Mesenchymal stem cell (in vitro differentiated cells and primary cell): ENCODE results near the gene ZBTB7C.

ENCODE experiments used
- DNase-seq: peaks from one replicate; pipeline ENCODE4 v3.0.0-alpha.2; 2013
- H2AFZ ChIP-seq: one replicate; pipeline ENCODE4 v1.6.1; 2013; ENCODE audit warnings: low read depth, mild to moderate bottlenecking, control low read depth, inconsistent platforms, low read length, moderate library complexity
- H2AK5ac ChIP-seq: 2 replicates; pipeline ENCODE4 v1.6.1; 2013; ENCODE audit warnings: low read length, moderate library complexity, mild to moderate bottlenecking, inconsistent platforms; ENCODE audit not compliant: severe bottlenecking
- H2BK120ac ChIP-seq: one replicate; pipeline ENCODE4 v1.6.1; 2013; ENCODE audit warnings: low read depth, mild to moderate bottlenecking, inconsistent platforms, low read length, moderate library complexity
- H2BK12ac ChIP-seq, 2 experiments: one replicate each; pipeline ENCODE4 v1.6.1; 2013; ENCODE audit warnings: inconsistent platforms in 2 of 2, low read length in 2 of 2, mild to moderate bottlenecking in 2 of 2, moderate library complexity in 2 of 2, control low read depth in 1 of 2
- H2BK15ac ChIP-seq: one replicate; pipeline ENCODE4 v1.6.1; 2013; ENCODE audit warnings: mild to moderate bottlenecking, low read depth, inconsistent platforms; ENCODE audit not compliant: poor library complexity, severe bottlenecking
- H2BK5ac ChIP-seq: 2 replicates; pipeline ENCODE4 v1.6.1; 2013; ENCODE audit warnings: low read depth, mild to moderate bottlenecking, low read length, control low read depth, inconsistent platforms; ENCODE audit not compliant: poor library complexity, severe bottlenecking
- H3K14ac ChIP-seq, 2 experiments: one replicate each; pipeline ENCODE4 v1.6.1; 2013; ENCODE audit warnings: inconsistent platforms in 2 of 2, low read length in 2 of 2, control low read depth in 1 of 2, mild to moderate bottlenecking in 1 of 2, moderate library complexity in 1 of 2
- H3K18ac ChIP-seq, 2 experiments: one replicate each; pipeline ENCODE4 v1.6.1; 2013; ENCODE audit warnings: inconsistent platforms in 2 of 2, low read length in 2 of 2, control low read depth in 1 of 2, low read depth in 1 of 2, mild to moderate bottlenecking in 1 of 2
- H3K23ac ChIP-seq, 2 experiments: one replicate each; pipeline ENCODE4 v1.6.1; 2013; ENCODE audit warnings: inconsistent platforms in 2 of 2, low read length in 2 of 2, mild to moderate bottlenecking in 2 of 2, moderate library complexity in 2 of 2, control low read depth in 1 of 2
- H3K27ac ChIP-seq: 2 replicates; pipeline ENCODE4 v1.5.1; 2013; ENCODE audit warnings: mild to moderate bottlenecking, moderate library complexity, low read length, control low read depth, inconsistent platforms; ENCODE audit not compliant: poor library complexity, severe bottlenecking
- H3K27me3 ChIP-seq, 2 experiments: 2 replicates each; pipeline versions ENCODE4 v1.6.1 to v1.7.0; 2013; ENCODE audit warnings: low read length in 2 of 2, mild to moderate bottlenecking in 2 of 2, moderate library complexity in 2 of 2, control low read depth in 1 of 2, inconsistent platforms in 1 of 2; ENCODE audit not compliant: control insufficient read depth in 1 of 2, insufficient read depth in 1 of 2
- H3K36me3 ChIP-seq, 2 experiments: 2 replicates each; pipeline versions ENCODE4 v1.6.1 to v1.7.0; 2013; ENCODE audit warnings: low read length in 2 of 2, control low read depth in 1 of 2, inconsistent platforms in 1 of 2, low read depth in 1 of 2, mild to moderate bottlenecking in 1 of 2; ENCODE audit not compliant: insufficient read depth in 2 of 2, control insufficient read depth in 1 of 2
- H3K4ac ChIP-seq, 2 experiments: one replicate each; pipeline ENCODE4 v1.6.1; 2013; ENCODE audit warnings: inconsistent platforms in 2 of 2, low read length in 2 of 2, mild to moderate bottlenecking in 2 of 2, moderate library complexity in 2 of 2, control low read depth in 1 of 2, low read depth in 1 of 2
- H3K4me1 ChIP-seq: 2 replicates; pipeline ENCODE4 v1.6.1; 2013; ENCODE audit warnings: low read depth, low read length, control low read depth; ENCODE audit not compliant: control insufficient read depth, insufficient read depth
- H3K4me2 ChIP-seq: 2 replicates; pipeline ENCODE4 v1.6.1; 2013; ENCODE audit warnings: low read length, mild to moderate bottlenecking, inconsistent platforms; ENCODE audit not compliant: poor library complexity, severe bottlenecking
- H3K4me3 ChIP-seq, 2 experiments: 2 replicates each; pipeline versions ENCODE4 v1.5.1 to v1.7.0; 2013; ENCODE audit warnings: low read length in 2 of 2, mild to moderate bottlenecking in 2 of 2, control low read depth in 1 of 2, low read depth in 1 of 2; ENCODE audit not compliant: insufficient read depth in 1 of 2
- H3K79me1 ChIP-seq: replicated peaks from 2 replicates; pipeline ENCODE4 v1.6.1; 2013; ENCODE audit warnings: mild to moderate bottlenecking, control low read depth, low read length, inconsistent platforms; ENCODE audit not compliant: poor library complexity, severe bottlenecking
- H3K9ac ChIP-seq: 2 replicates; pipeline ENCODE4 v1.7.0; 2013; ENCODE audit warnings: mild to moderate bottlenecking, low read length, moderate library complexity
- H3K9me3 ChIP-seq: 2 replicates; pipeline ENCODE4 v1.7.0; 2013; ENCODE audit warnings: mild to moderate bottlenecking, low read length; ENCODE audit not compliant: control insufficient read depth
- H4K8ac ChIP-seq: one replicate; pipeline ENCODE4 v1.6.1; 2013; ENCODE audit warnings: inconsistent platforms, mild to moderate bottlenecking, low read length, moderate library complexity
- H4K91ac ChIP-seq: one replicate; pipeline ENCODE4 v1.6.1; 2013; ENCODE audit warnings: mild to moderate bottlenecking, low read length, inconsistent platforms
- WGBS: methylation state at CpG from one replicate; pipeline ENCODE4 v1.1.7; 2013; ENCODE audit warnings: mixed read lengths; 5-methylcytosine and 5-hydroxymethylcytosine counted together

ZBTB7C gene

GRCh38 chr18:48359626-48360025 lies 49.6 kb downstream of the ZBTB7C start:
- Histone ChIP-seq H2BK5ac (no peak overlapping the region), H4K91ac (no peak overlapping the region), H2BK15ac (no peak overlapping the region), H3K27me3 (peaks cover 31 to 62% of the 10 kb centered on the region in 2 experiments), H3K4me3 (no peak overlapping the region), H2BK120ac (no peak overlapping the region), H3K36me3 (no peaks in the 10 kb centered on the region), H2AK5ac (no peak overlapping the region), H3K9me3 (no peaks in the 10 kb centered on the region), H3K4me1 (no peaks in the 10 kb centered on the region), H3K9ac (no peak overlapping the region), H3K79me1 (no peaks in the 10 kb centered on the region), H3K14ac (no peak overlapping the region), H2BK12ac (no peak overlapping the region), H2AFZ (no peak overlapping the region), H3K18ac (no peak overlapping the region), H3K4me2 (no peak overlapping the region), H3K27ac (no peak overlapping the region), H3K23ac (no peak overlapping the region), H3K4ac (no peak overlapping the region), H4K8ac (no peak overlapping the region)
- DNase-seq: no peak
- WGBS: 77% methylated on average over 3 of the region's 3 CpGs

GRCh38 chr18:48358868-48359267 lies 50.3 kb downstream of the ZBTB7C start:
- Histone ChIP-seq H3K23ac (no peak overlapping the region), H3K4me2 (no peak overlapping the region), H2BK120ac (no peak overlapping the region), H4K8ac (no peak overlapping the region), H2AFZ (no peak overlapping the region), H3K79me1 (no peaks in the 10 kb centered on the region), H3K36me3 (no peaks in the 10 kb centered on the region), H3K4me3 (no peak overlapping the region), H3K9me3 (no peaks in the 10 kb centered on the region), H3K27me3 (peaks cover 38 to 61% of the 10 kb centered on the region in 2 experiments), H3K4ac (no peak overlapping the region), H2BK5ac (no peak overlapping the region), H3K9ac (no peak overlapping the region), H3K27ac (no peak overlapping the region), H2BK15ac (no peak overlapping the region), H2BK12ac (no peak overlapping the region), H4K91ac (no peak overlapping the region), H3K18ac (no peak overlapping the region), H3K4me1 (no peaks in the 10 kb centered on the region), H2AK5ac (no peak overlapping the region), H3K14ac (no peak overlapping the region)
- WGBS: 82% methylated on average over 2 of the region's 3 CpGs
- no peak for DNase-seq

GRCh38 chr18:48356909-48357631 lies 52.1 kb downstream of the ZBTB7C start:
- H3K4ac ChIP-seq: no peak overlapping the region
- H3K4me2 ChIP-seq: no peak overlapping the region
- no peak overlapping the region for H3K23ac ChIP-seq
- no peak overlapping the region for H3K9ac ChIP-seq
- H3K27ac ChIP-seq: no peak overlapping the region
- no peak overlapping the region for H2BK15ac ChIP-seq
- no peaks in the 10 kb centered on the region for H3K79me1 ChIP-seq
- no peak overlapping the region for H2BK12ac ChIP-seq
- H3K14ac ChIP-seq: no peak overlapping the region
- no peaks in the 10 kb centered on the region for H3K36me3 ChIP-seq
- no peak overlapping the region for H2AK5ac ChIP-seq
- no peak overlapping the region for H4K8ac ChIP-seq
- H3K18ac ChIP-seq: no peak overlapping the region
- peaks cover 41 to 62% of the 10 kb centered on the region in 2 experiments for H3K27me3 ChIP-seq
- no peak overlapping the region for H3K4me3 ChIP-seq
- WGBS: 24% methylated on average over 11 of the region's 11 CpGs
- no peak overlapping the region for H2BK5ac ChIP-seq
- no peak overlapping the region for H2BK120ac ChIP-seq
- H3K9me3 ChIP-seq: no peaks in the 10 kb centered on the region
- H2AFZ ChIP-seq: no peak overlapping the region
- no peak for DNase-seq
- H3K4me1 ChIP-seq: no peaks in the 10 kb centered on the region
- H4K91ac ChIP-seq: no peak overlapping the region

- WGBS: 85% methylated on average over 7 of the region's 7 CpGs
- Histone ChIP-seq H3K9me3 (no peaks in the 10 kb centered on the region), H3K4ac (no peak overlapping the region), H2AK5ac (no peak overlapping the region), H2BK15ac (no peak overlapping the region), H3K79me1 (no peaks in the 10 kb centered on the region), H2BK12ac (no peak overlapping the region), H3K4me2 (no peak overlapping the region), H3K27me3 (peaks cover 41 to 64% of the 10 kb centered on the region in 2 experiments), H2BK5ac (no peak overlapping the region), H4K91ac (no peak overlapping the region), H2BK120ac (no peak overlapping the region), H3K4me3 (no peak overlapping the region), H3K14ac (no peak overlapping the region), H2AFZ (no peak overlapping the region), H3K27ac (no peak overlapping the region), H3K9ac (no peak overlapping the region), H3K4me1 (no peaks in the 10 kb centered on the region), H3K36me3 (no peaks in the 10 kb centered on the region), H3K18ac (no peak overlapping the region), H4K8ac (no peak overlapping the region), H3K23ac (no peak overlapping the region)
- DNase-seq: no peak
Measured at GRCh38 chr18:48356151-48356745, 52.9 kb downstream of the ZBTB7C start.
